ENCODE results near the gene AGBL1.

DNA sequence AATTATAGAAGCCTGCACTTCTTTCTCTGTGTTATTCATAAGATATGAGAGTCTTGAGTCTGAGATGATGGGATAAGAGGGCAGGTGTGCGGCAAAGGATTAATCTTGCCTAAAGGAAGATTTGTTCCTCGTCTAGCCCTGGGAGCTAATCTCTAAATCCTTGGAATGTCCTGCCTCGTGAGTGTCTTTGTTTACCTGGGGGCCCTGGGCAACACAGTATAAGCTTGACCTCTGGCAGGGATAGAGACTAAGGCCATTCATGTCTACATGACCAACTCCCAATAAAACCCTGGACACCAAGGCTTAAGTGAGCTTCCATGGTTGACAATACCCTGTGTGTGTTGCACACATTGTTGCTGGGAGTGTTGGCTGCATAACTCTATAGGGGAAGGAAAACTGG lies 3.2 kb upstream of the AGBL1 start:
- TF ChIP-seq, protein P1, sequence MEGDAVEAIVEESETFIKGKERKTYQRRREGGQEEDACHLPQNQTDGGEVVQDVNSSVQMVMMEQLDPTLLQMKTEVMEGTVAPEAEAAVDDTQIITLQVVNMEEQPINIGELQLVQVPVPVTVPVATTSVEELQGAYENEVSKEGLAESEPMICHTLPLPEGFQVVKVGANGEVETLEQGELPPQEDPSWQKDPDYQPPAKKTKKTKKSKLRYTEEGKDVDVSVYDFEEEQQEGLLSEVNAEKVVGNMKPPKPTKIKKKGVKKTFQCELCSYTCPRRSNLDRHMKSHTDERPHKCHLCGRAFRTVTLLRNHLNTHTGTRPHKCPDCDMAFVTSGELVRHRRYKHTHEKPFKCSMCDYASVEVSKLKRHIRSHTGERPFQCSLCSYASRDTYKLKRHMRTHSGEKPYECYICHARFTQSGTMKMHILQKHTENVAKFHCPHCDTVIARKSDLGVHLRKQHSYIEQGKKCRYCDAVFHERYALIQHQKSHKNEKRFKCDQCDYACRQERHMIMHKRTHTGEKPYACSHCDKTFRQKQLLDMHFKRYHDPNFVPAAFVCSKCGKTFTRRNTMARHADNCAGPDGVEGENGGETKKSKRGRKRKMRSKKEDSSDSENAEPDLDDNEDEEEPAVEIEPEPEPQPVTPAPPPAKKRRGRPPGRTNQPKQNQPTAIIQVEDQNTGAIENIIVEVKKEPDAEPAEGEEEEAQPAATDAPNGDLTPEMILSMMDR (IDR thresholded peaks at IDR 0.05), result no peak
- TF ChIP-seq EZH2 (IDR thresholded peaks at IDR 0.05) (no peak), EZH2phosphoT487 (IDR thresholded peaks at IDR 0.05) (peak; percentile 36)

Data from neural progenitor cell (in vitro differentiated cells).